GM08714 (cell line): ENCODE data around the gene MXD3.
"Not testable (repeated sequence)": the region's sequence is repeated elsewhere in the genome, so short reads cannot be mapped to it uniquely, and the experiment has no call there.

Experiments
- H3K4me3 ChIP-seq: fragments of 200-500 bp; sonication (Bioruptor generic); 2 replicates; pipeline ENCODE4 v1.5.1; 2014; ENCODE audit warnings: mild to moderate bottlenecking, low read length, inconsistent platforms
- ZNF274 ChIP-seq: IDR thresholded peaks from 2 replicates; pipeline ENCODE4 v1.6.1; 2012; ENCODE audit warnings: mild to moderate bottlenecking, low read depth, low read length

Gene MXD3

GRCh38 chr5:177311723-177312648 lies at the start of gene MXD3:
Gene MXD3 (minus strand): TSS chr5:177311898. CDS start chr5:177311830, 68 bp downstream.
- TF ChIP-seq ZNF274: no peak
- H3K4me3 ChIP-seq: peak within 1 kb of the TSS; percentile 83

GRCh38 chr5:177360740-177361139 lies 49.0 kb upstream of the MXD3 start:
- H3K4me3 ChIP-seq: not testable (repeated sequence)

- no peak for TF ChIP-seq ZNF274
- H3K4me3 ChIP-seq: no peak overlapping the region
Observed at GRCh38 chr5:177359860-177360259, 48.2 kb upstream of the MXD3 start.

- no peak overlapping the region; the same call in 1 of the 2 replicates for H3K4me3 ChIP-seq
- TF ChIP-seq ZNF274: no peak
Observed at GRCh38 chr5:177359451-177359851, 47.8 kb upstream of the MXD3 start.

DNA sequence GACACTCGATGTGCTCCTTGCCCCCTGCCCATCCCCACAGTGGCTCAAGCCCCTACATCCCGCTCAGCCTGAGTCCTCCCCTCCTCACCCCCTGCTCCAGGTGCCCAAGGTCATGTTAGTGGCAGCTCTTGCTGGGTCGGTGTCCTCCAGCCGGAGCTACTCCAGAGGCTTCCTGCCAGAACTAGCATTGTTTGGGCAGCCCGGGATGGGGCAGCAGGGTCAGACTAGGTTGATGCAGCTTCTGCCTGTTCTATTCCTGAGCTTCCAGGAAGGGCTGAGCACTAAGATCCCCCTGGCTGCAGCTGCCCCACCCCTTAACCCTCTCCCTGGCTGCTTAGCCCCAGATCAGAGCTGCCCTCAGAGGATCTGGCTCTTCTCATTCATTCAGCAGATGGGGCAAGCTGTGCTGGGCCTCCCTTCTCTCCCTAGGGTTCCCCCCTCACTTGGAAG lies 46.7 kb upstream of the MXD3 start:
- TF ChIP-seq ZNF274: no peak
- H3K4me3 ChIP-seq: peak overlapping the region; percentile 70

DNA sequence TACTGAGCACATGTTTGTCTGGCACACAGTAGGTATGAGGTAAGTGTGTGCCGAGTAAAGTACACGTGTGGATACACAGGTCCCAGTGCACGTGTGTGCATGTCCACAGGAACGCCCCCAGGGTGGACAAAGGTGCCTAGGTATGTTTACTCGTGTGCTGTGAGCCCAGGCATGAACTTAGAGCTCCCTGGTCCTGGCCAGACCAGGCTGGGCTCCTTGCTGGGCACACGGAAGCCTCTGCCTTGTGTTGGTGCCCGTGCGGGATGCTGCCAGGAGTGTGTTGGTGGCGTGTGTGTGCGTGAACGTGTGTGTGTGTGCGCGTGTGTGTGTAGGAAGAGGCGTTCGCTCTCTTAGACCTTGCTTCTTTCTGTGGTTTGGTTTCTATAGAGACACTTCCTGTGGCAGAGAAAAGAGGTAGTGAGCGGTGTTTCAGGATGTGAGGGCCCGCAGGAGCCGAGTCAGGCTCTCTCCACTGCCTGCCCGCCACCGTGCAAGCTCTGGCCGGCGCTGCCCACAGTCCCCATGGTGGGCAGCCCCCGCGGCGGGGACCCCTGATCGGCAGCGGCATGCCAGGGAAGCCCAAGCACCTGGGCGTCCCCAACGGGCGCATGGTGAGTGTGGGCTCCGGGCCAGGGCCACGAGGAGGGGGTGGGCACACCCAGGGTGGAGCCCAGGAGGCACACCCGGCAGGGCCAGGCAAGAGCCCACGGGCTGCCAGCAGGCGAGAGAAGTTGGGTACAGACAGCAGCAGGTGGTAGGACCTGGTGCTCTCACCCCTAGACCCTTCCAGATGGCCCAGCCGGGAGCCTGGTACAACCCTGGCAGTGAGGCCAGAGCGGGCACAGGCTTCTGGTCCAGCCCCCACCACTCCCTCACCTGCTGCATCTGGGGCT lies 46.0 kb upstream of the MXD3 start, which contains the start of gene RGS14:
RGS14 (plus strand) TSS at position 466 of the 893 bp plus-strand sequence; CDS start at position 567, 101 bp downstream.
- no peak for TF ChIP-seq ZNF274
- H3K4me3 ChIP-seq: peak within 1 kb of the TSS; percentile 70

DNA sequence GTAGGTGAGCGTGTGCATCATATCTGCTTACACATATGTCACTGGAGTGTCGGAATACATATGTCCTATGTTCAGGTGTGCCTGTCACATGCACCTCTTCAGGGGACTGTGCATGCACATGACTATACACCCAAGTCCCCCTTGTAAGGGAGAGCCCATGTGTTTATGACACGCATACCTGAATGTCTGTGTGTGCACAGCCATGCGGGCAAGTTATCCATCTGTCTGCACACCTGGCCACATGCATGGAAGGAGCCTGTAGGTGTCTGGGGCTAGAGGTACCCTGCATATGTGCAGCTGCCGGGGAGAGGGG lies 45.4 kb upstream of the MXD3 start:
- no peak for TF ChIP-seq ZNF274
- peak overlapping the region; percentile 8; the same call in 1 of the 2 replicates for H3K4me3 ChIP-seq

- no peak for TF ChIP-seq ZNF274
Observed at GRCh38 chr5:177356746-177357145, 45.0 kb upstream of the MXD3 start.

GRCh38 chr5:177355868-177356168 lies 44.1 kb upstream of the MXD3 start:
- no peak overlapping the region for H3K4me3 ChIP-seq
- no peak for TF ChIP-seq ZNF274

More at GRCh38 chr5:177356746-177357145, 45.0 kb upstream of the MXD3 start:
- H3K4me3 ChIP-seq: no peak overlapping the region

DNA sequence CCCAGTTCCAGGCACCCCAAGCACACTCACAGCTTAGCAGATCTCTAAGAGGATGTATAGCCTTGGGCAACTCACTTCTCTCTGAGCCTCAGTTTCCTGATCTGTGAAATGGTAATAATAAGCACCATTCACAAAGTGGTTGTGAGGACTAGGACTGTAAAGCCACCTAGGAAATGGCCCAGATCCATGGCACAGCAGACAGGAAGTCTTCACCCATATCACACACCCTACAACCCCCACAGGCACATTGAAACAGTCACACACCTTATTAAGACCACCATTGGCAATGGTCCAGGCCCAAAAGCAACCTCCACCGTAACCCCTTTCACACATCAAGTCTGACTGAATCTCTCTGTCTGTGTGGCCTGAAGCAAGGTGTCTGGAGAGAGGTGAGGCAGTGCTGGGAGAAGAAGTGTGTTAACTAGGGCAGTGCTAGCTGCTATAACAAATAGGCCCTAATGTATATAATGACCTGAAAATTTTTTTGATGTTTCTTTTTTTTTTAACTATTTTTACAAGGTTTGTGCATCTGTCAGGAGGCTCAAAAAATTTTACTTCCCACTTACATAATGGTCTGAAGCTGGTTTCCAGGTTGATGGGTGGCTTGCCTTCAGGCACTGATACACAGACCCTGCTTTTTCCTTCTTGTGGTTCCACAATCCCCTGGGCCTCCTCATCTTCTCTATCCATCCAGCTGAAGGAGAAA lies 43.6 kb upstream of the MXD3 start:
- TF ChIP-seq ZNF274: no peak
- no peak overlapping the region for H3K4me3 ChIP-seq

GRCh38 chr5:177354711-177355110 lies 43.0 kb upstream of the MXD3 start:
- H3K4me3 ChIP-seq: no peak overlapping the region
- no peak for TF ChIP-seq ZNF274

- no peak for TF ChIP-seq ZNF274
- no peak overlapping the region for H3K4me3 ChIP-seq
Observed at GRCh38 chr5:177354256-177354655, 42.6 kb upstream of the MXD3 start.

DNA sequence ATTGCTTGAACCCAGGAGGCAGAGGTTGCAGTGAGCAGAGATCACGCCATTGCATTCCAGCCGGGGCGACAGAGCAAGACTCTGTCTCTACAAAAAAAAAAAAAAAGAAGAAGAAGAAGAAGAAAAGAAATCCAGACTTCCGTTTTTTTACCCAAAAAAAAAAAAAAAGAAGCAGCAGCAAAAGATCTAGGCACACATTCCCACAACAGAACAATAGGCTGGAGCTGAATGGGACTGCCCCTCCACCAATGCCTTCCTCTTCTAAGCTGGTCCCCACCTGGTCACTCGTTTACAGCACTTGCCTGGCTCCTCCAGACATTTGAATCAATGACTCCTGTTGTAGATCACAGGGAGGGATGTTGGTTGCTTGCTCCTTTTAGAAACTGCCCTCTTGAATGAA lies 41.4 kb upstream of the MXD3 start:
- TF ChIP-seq ZNF274: no peak
- no peak overlapping the region for H3K4me3 ChIP-seq
